SW480 (cell line): ENCODE results near the gene TIGD2.

ENCODE experiments used
- DNase-seq: peaks from one replicate; pipeline ENCODE4 v3.0.0-alpha.2; 2016; ENCODE audit warnings: low spot score

TIGD2 gene

GRCh38 chr4:89162987-89163386 lies 51.7 kb downstream of the TIGD2 start:
- DNase-seq, result no peak

- no peak for DNase-seq
Measured at GRCh38 chr4:89164400-89164799, 53.1 kb downstream of the TIGD2 start.
